GOT3 (cell line): ENCODE measurements around the gene CTDSPL.
A peak's percentile ranks its signal among the peaks of the same experiment; 100 is the strongest.

Experiments
- DNase-seq: peaks from one replicate; lab custom pipeline; 2025; ENCODE audit warnings: mixed read lengths; lab: John Stamatoyannopoulos, UW

CTDSPL gene

GRCh38 chr3:37853691-37854413 is 7.8 kb upstream of the CTDSPL start:
- DNase-seq, result no peak

DNA sequence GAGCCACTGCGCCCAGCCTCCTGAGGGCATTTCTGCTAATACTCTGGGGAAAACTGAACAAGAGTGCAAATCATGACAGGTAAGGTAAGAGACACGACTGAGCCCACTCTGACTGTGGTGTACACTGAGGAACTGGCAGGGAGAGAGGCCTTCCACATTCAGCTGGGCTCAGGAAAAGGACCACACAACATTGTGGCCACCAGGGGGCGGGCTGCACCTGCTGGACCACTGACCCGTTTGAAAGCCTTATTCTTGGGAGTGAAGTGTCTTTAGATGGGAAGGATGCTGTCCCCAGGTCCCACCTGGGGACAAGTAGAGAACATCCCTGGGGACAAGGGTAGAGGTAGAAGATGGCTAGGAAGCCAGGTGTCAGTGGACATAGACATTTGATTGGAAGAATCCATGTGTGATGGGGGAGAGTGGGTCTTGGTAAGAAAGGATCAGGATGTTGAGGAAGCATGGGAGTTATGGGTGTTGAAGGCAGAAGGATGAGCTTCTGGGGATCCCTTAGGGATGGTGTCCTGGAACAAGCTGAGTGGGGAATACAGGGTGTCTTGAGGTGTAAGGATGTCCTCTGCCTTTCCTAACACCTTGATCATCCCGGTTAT is 6.2 kb upstream of the CTDSPL start:
- DNase-seq, result peak; percentile 27

DNA sequence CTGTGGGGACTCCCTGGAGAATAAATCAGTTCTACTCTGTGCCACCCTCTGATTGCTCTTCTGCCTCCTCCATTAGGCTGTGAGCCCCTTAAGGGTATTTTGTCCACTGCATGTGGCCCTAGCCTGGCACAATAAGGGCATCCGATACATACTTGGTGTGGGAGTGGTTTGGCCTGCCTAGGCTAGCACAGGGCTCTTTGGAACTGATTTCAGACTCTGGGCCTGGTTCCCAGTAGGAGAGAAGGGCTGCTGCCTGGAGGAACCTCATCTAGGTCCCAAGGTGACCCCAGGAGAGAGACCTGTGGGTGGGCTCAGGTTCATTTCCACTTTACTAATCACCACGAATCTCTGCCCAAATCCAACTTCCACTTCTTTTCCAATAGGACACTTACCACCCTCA is 5.3 kb upstream of the CTDSPL start:
- DNase-seq, result no peak

GRCh38 chr3:37858742-37859141 is 2.9 kb upstream of the CTDSPL start:
- DNase-seq, result no peak

DNA sequence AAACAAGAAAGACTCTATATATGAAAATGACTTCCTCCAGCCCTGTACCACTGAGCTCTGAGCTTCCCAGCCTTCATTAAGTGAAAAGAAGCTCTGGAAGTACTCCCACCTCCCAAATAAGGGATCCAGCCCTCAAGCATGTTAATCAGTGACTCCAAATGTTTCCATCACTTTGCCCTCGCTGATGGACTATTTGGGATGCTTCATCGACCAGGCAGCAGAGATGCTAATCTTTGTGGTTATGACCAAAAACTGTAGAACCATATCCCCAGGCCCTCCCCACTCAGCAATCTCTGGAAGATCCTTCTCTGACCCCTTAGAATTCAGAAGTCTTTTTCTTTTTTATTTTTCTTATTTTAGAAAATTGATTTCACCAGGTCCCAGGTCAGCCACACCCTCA is 2.3 kb upstream of the CTDSPL start:
- no peak for DNase-seq

- no peak for DNase-seq
Observed at GRCh38 chr3:37859908-37860199, 1.8 kb upstream of the CTDSPL start.

- DNase-seq, result no peak
Observed at GRCh38 chr3:37862219-37862902, 681 bp downstream of the CTDSPL start.

DNA sequence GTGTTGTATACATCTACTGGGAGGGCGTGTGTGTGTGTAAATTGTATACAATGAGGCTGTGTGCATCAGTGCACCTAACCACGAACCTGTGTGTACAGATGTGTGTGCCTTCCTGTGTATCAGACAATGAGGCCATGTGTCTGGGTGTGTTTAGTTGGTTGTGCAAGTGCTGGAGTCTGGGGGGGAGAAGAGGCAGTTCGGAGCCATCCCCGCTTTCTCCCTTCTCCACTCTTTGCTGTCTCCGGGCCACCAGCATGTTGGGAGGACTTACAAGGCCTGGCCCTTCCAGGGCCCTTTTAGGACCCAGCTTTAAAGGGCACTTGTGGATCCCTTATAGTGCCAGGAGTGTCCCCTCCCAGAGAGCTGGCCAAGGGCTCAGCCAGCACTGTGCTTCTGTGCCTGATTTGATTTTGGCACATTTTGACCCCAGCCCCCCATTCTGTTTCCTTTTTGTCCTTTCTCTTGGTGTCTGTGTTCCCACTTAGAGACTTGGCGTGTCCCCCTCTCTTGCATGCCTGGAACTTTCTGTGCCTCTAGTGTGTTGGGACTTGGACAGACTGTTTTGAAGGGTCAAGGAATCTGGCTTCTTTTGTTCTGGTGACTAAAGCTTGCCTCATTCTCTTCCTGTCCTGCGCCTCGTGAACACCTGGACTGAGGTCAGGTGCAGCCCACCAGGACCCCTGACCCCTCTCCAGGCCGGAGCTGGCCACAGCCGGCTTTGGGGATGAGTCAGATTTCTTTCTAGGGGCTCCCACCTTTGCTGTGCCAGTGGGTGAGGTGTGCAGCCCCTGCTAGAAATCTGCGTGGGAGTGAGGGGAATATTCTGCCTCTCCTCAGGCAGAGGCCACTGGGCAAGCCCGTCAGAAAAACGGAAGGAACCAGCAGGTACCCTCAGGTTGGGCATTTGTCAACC is 1.5 kb downstream of the CTDSPL start:
- no peak for DNase-seq

- no peak for DNase-seq
Observed at GRCh38 chr3:37863949-37864822, 2.5 kb downstream of the CTDSPL start.

- no peak for DNase-seq
Observed at GRCh38 chr3:37864904-37865303, 3.2 kb downstream of the CTDSPL start.

DNA sequence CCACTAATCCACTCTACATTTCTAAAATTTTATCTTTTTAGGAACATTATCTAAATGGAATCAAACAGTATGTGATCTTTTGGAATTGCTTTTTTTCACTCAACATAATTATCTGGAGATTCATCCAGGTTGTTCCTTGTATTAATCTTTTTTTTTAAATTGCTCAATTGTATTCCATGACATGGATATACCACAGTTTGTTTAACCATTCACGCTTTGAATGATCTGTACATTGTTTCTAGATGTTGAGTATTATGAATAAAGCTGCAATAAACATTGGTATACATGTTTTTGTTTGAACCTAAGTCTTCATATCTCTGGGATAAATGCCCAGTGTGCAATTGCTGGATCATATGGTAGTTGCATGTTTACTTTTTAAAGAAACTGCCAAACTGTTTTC is 5.5 kb downstream of the CTDSPL start:
- DNase-seq, result no peak

- DNase-seq, result no peak
Observed at GRCh38 chr3:37871858-37872257, 10.2 kb downstream of the CTDSPL start.

DNA sequence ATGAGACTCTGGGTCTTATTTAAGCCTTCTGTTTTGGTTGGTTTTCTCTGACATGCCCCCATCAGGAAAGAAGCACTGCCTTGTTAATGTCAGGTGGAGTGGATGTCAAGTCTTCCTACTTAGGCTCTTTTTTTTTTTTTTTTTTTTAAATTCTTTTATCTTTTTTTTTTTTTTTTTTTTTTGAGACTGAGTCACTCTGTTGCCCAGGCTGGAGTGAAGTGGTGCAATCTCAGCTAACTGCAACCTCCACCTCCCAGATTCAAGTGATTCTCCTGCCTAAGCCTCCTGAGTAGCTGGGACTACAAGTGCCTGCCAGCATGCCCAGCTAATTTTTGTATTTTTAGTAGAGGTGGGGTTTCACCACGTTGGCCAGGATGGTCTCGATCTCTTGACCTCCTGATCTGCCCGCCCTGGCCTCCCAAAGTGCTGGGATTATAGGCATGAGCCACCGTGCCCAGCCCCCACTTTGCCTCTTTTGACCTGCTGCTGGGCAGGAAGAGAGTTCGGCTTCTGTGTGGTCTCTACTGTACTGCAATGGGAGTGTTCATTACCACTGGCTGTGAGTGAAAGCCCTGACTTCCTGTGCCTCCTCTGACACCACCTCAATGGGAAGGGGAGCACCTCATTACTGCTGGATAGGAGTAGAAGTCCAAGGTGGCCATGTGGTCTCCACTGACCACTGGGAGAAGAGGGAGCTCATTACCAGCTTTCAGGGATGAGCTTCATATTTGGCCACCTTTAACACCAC is 10.9 kb downstream of the CTDSPL start:
- DNase-seq, result no peak

DNA sequence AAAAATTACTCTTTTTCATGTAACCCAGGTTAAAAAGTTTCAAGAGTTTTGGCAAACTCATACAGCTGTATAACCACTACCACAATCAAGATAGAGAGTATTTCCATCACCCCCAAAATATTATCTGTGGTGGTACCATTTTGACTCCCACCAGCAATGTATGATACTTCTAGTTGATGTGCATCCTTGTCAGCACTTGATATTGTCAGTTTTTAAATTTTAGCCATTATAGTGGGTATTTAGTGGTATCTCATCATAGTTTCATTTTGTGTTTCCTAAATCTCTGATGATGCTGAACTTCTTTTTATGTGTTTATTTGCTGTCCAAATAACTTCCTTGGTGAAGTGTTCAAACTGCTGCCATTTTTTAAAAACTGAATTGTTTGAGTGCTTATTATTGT is 14.6 kb downstream of the CTDSPL start:
- DNase-seq, result no peak

DNA sequence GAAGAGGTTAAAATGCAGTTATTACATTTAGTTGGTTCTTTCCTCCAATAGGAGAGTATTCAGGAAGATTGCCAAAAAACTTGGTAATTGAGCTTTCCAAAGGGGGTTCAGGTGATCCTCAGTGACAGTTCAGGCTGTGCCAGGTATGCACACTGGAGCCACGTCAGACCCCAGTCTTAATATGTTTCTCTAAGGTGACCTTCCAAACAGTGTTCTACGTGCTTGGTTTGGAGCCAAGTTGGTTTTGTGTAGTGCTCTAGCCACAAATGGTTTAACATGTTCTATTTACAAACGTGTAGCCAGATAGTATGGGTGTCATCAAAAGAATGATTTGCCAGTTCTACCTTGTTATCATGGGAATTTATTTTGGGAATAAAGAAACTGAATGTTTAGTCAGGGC is 21.0 kb downstream of the CTDSPL start:
- DNase-seq, result no peak

- DNase-seq, result no peak
Observed at GRCh38 chr3:37885814-37886213, 24.1 kb downstream of the CTDSPL start.

DNA sequence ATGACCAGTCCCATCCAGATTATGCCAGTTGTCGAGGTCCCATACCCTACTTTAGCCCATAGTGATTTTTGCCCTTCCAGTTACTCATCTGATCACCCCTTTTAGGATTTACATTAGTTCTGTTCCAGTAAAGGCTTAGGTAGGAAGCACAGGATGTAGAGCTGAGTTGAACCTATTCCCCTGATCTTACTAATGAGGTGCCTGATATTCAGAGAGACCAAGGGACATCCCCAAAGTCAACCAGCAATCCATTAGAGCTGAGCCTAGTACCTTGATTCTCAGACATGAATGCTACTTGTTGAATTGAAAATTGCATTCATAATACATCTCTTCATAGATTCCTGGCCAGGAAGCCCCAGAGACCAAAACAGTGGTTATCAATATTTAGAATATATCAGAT is 24.7 kb downstream of the CTDSPL start:
- no peak for DNase-seq

DNA sequence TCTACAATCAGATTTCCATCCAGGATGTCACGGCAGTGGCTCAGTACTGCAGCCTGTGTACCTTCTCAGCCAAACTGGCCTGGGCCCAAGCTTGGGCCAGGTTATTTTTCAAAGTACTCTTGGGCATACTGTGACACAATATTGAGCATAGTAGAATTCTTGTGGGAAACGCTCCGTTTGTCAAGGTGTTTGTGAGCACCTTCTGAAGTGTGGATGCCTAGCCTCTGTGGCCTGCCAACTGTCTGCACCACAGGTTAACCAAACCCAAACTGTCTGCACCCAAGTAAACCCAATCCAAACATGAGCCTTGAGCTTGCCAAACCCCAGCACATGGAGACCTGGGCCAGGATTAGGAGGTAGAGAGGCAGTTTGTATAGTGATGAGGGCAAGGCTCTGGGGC is 25.4 kb downstream of the CTDSPL start:
- no peak for DNase-seq

GRCh38 chr3:37887824-37888223 is 26.1 kb downstream of the CTDSPL start:
- DNase-seq, result no peak

DNA sequence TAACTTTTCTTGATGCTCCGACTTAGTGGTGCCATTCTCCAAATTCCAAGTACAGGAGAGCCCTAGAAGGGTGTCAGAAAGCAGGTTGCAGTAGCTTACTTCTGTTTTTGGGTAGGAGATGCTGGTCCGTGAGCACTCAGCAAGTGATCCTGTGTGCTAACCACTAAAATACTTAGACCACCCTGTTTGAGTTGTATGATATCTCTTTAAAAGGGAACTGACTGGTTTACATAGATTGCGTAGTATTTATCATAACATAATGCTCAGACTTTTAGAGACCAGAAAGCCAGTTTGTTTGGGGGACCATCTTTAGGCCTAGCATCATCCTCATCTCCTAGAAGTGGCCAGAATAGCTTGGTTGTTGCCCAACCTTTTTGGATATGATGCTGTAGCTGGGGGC is 26.7 kb downstream of the CTDSPL start:
- no peak for DNase-seq

DNA sequence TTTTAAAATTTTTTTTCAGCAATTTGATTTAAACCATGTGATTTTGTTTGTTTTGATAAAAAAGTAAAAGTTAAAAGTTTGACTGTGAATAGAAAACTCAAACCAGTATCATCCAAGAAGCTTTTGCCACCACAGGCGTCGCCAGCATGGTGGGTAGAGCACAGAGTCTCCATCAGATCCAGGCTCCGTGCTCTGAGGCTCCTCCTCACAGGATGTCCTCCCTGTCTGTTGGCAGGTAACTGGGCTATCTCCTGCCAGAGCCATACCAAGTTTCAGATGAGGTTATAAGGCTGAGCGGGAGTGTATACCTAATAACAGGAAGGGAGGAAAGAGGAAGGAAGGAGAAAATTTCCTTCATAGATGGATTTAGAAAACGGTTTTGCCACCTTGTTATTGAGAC is 28.8 kb downstream of the CTDSPL start:
- DNase-seq, result no peak
